H1 (cell line): ENCODE results near the gene ADARB2. TPM values are rescaled to one million over a fixed set of nuclear protein-coding genes. Genes with fewer than 3 reads are reported as not detected.

ENCODE experiments used
- CTCF ChIA-PET: fragments of 300-600 bp; sonication (Branson Sonifier 250); formaldehyde crosslinking; loops from one replicate; lab custom pipeline; 2021; ENCODE audit not compliant: partially characterized antibody; lab: Charles Lee
- POLR2A ChIA-PET: fragments of 300-600 bp; sonication (Branson Sonifier 250); formaldehyde crosslinking; loops from one replicate; lab custom pipeline; 2021; ENCODE audit warnings: inconsistent platforms; ENCODE audit not compliant: partially characterized antibody; lab: Charles Lee
- DNase-seq, 2 experiments: peaks; one replicate each; pipeline versions ENCODE4 v3.0.0 to v3.0.0-alpha.2; 2010 to 2022; ENCODE audit warnings: low spot score in 2 of 2, low read depth in 1 of 2, mixed read lengths in 1 of 2
- FAIRE-seq: peaks from 2 replicates; lab custom pipeline; 2011; peaks lifted over from hg19 to GRCh38; lab: Jason Lieb, UNC
- H2AFZ ChIP-seq: 2 replicates; pipeline ENCODE4 v1.8.1; 2012; ENCODE audit warnings: low read length, inconsistent platforms
- H2AK5ac ChIP-seq: 2 replicates; pipeline ENCODE4 v1.6.1; 2013; ENCODE audit warnings: low read depth, low read length
- H2BK120ac ChIP-seq: replicated peaks from 2 replicates; pipeline ENCODE3; 2013; ENCODE audit warnings: low read depth, low read length, inconsistent platforms
- H2BK12ac ChIP-seq: 2 replicates; pipeline ENCODE4 v1.6.1; 2013; ENCODE audit warnings: low read depth, low read length
- H2BK15ac ChIP-seq: 2 replicates; pipeline ENCODE4 v1.6.1; 2013; ENCODE audit warnings: low read length
- H2BK20ac ChIP-seq: 2 replicates; pipeline ENCODE4 v1.6.1; 2013; ENCODE audit warnings: low read length
- H2BK5ac ChIP-seq: 2 replicates; pipeline ENCODE4 v1.6.1; 2013; ENCODE audit warnings: low read depth, low read length
- H3K14ac ChIP-seq: 2 replicates; pipeline ENCODE4 v1.6.1; 2013; ENCODE audit warnings: inconsistent platforms; ENCODE audit not compliant: insufficient read length
- H3K18ac ChIP-seq: 2 replicates; pipeline ENCODE4 v1.6.1; 2013; ENCODE audit warnings: low read length; ENCODE audit errors: extremely low read depth
- H3K23ac ChIP-seq: 2 replicates; pipeline ENCODE4 v1.6.1; 2013; ENCODE audit warnings: inconsistent platforms; ENCODE audit not compliant: insufficient read length
- H3K23me2 ChIP-seq: 2 replicates; pipeline ENCODE4 v1.6.1; 2013; ENCODE audit warnings: low read depth, low read length
- H3K27ac ChIP-seq: 2 replicates; pipeline ENCODE4 v1.6.1; 2011; ENCODE audit warnings: low read depth, low read length, inconsistent platforms
- H3K27me3 ChIP-seq, 4 experiments: replicated peaks in 1 of 4; 1 replicate in 1 of 4; 2 replicates in 3 of 4; pipeline versions ENCODE4 v1.6.1 to v1.8.1; 2011 to 2013; ENCODE audit warnings: low read length in 3 of 4, mild to moderate bottlenecking in 3 of 4, inconsistent platforms in 2 of 4, mixed read lengths in 2 of 4, moderate library complexity in 1 of 4; ENCODE audit not compliant: control insufficient read depth in 3 of 4, insufficient read depth in 3 of 4; ENCODE audit errors: extremely low read depth in 1 of 4
- H3K36me3 ChIP-seq, 4 experiments: 2 replicates each; pipeline versions ENCODE4 v1.6.1 to v1.8.1; 2011 to 2013; ENCODE audit warnings: mild to moderate bottlenecking in 4 of 4, low read length in 3 of 4, moderate library complexity in 2 of 4, control low read depth in 1 of 4, inconsistent platforms in 1 of 4; ENCODE audit not compliant: insufficient read depth in 4 of 4, control insufficient read depth in 2 of 4
- H3K4ac ChIP-seq: replicated peaks from 2 replicates; pipeline ENCODE3; 2013; ENCODE audit warnings: low read length, low read depth, mixed read lengths, inconsistent platforms; ENCODE audit not compliant: insufficient read length
- H3K4me1 ChIP-seq, 4 experiments: replicated peaks in 1 of 4; 1 replicate in 1 of 4; 2 replicates in 3 of 4; pipeline versions ENCODE4 v1.6.1 to v1.8.1; 2011 to 2013; ENCODE audit warnings: low read length in 3 of 4, inconsistent platforms in 2 of 4, mixed read lengths in 1 of 4; ENCODE audit not compliant: insufficient read depth in 4 of 4, control insufficient read depth in 3 of 4
- H3K4me2 ChIP-seq, 2 experiments: 2 replicates each; pipeline versions ENCODE4 v1.6.1 to v1.8.1; 2011 to 2013; ENCODE audit warnings: low read depth in 2 of 2, low read length in 2 of 2, control low read depth in 1 of 2, inconsistent platforms in 1 of 2, mild to moderate bottlenecking in 1 of 2; ENCODE audit not compliant: insufficient read depth in 1 of 2
- H3K4me3 ChIP-seq, 4 experiments: fragments of 200-600, 300-600 bp in 1 of 4; sonication (generic), shearing (Covaris generic), sonication (Bioruptor Twin) in 1 of 4; 2 replicates each; pipeline versions ENCODE4 v1.5.1 to v1.8.1; 2011 to 2016; ENCODE audit warnings: low read length in 4 of 4, low read depth in 3 of 4, control low read depth in 2 of 4, inconsistent platforms in 2 of 4, mild to moderate bottlenecking in 2 of 4, mixed read lengths in 1 of 4, moderate library complexity in 1 of 4; ENCODE audit not compliant: insufficient read depth in 2 of 4; ENCODE audit errors: extremely low read depth in 1 of 4
- H3K56ac ChIP-seq: replicated peaks from 2 replicates; pipeline ENCODE3; 2013; ENCODE audit warnings: low read depth, mild to moderate bottlenecking, mixed read lengths, low read length, inconsistent platforms; ENCODE audit not compliant: insufficient read length
- H3K79me1 ChIP-seq: 2 replicates; pipeline ENCODE4 v1.6.1; 2013; ENCODE audit warnings: low read depth, low read length, control low read depth
- H3K79me2 ChIP-seq, 2 experiments: 2 replicates each; pipeline versions ENCODE4 v1.6.1 to v1.8.1; 2012 to 2013; ENCODE audit warnings: low read length in 2 of 2, mild to moderate bottlenecking in 2 of 2, inconsistent platforms in 1 of 2; ENCODE audit not compliant: insufficient read depth in 2 of 2, control insufficient read depth in 1 of 2
- H3K9ac ChIP-seq, 4 experiments: replicated peaks in 1 of 4; 1 replicate in 1 of 4; 2 replicates in 3 of 4; pipeline versions ENCODE4 v1.6.1 to v1.8.1; 2011 to 2013; ENCODE audit warnings: low read depth in 3 of 4, low read length in 3 of 4, control low read depth in 2 of 4, mild to moderate bottlenecking in 2 of 4, moderate library complexity in 2 of 4, inconsistent platforms in 1 of 4; ENCODE audit errors: extremely low read depth in 1 of 4
- H3K9me3 ChIP-seq, 2 experiments: 2 replicates each; pipeline versions ENCODE4 v1.6.1 to v1.8.1; 2012 to 2013; ENCODE audit warnings: mild to moderate bottlenecking in 2 of 2, moderate library complexity in 2 of 2, control low read depth in 1 of 2, inconsistent platforms in 1 of 2, low read depth in 1 of 2, low read length in 1 of 2, mixed read lengths in 1 of 2; ENCODE audit not compliant: insufficient read depth in 2 of 2
- H4K20me1 ChIP-seq, 2 experiments: replicated peaks in 1 of 2; 2 replicates each; pipeline versions ENCODE3 to v1.8.1; 2011 to 2013; ENCODE audit warnings: inconsistent platforms in 2 of 2, low read length in 2 of 2, mild to moderate bottlenecking in 1 of 2; ENCODE audit not compliant: insufficient read depth in 2 of 2, control insufficient read depth in 1 of 2
- H4K5ac ChIP-seq: 2 replicates; pipeline ENCODE4 v1.6.1; 2013; ENCODE audit warnings: low read length, low read depth, mixed read lengths, inconsistent platforms; ENCODE audit not compliant: insufficient read length
- H4K8ac ChIP-seq: 2 replicates; pipeline ENCODE4 v1.8.0; 2013; ENCODE audit warnings: mild to moderate bottlenecking, moderate library complexity, low read length, inconsistent platforms; ENCODE audit not compliant: insufficient read depth; ENCODE audit errors: extremely low read depth
- H4K91ac ChIP-seq: replicated peaks from 2 replicates; pipeline ENCODE3; 2013; ENCODE audit warnings: low read length, mixed read lengths, inconsistent platforms; ENCODE audit not compliant: insufficient read length
- ATF3 ChIP-seq: IDR thresholded peaks from 2 replicates; pipeline ENCODE4 v1.6.1; 2011; ENCODE audit warnings: low read depth, mild to moderate bottlenecking, low read length; ENCODE audit not compliant: insufficient read depth
- BACH1 ChIP-seq: IDR thresholded peaks from 2 replicates; pipeline ENCODE4 v1.6.1; 2012; ENCODE audit warnings: low read length, improper control_type of control experiment
- CHD2 ChIP-seq: IDR thresholded peaks from 2 replicates; pipeline ENCODE4 v1.6.1; 2012; ENCODE audit warnings: low read length, improper control_type of control experiment
- E2F6 ChIP-seq: IDR thresholded peaks from 2 replicates; pipeline ENCODE4 v1.6.1; 2012; ENCODE audit warnings: inconsistent platforms
- EP300 ChIP-seq, 2 experiments: IDR thresholded peaks; 1 replicate in 1 of 2; 2 replicates in 1 of 2; pipeline ENCODE4 v1.6.1; 2011 to 2012; ENCODE audit warnings: low read depth in 2 of 2, low read length in 2 of 2, mild to moderate bottlenecking in 2 of 2, borderline replicate concordance in 1 of 2, inconsistent platforms in 1 of 2, moderate library complexity in 1 of 2
- GTF2F1 ChIP-seq: IDR thresholded peaks from 2 replicates; pipeline ENCODE4 v1.6.1; 2012; ENCODE audit warnings: low read depth, low read length, improper control_type of control experiment, borderline replicate concordance
- POLR2A ChIP-seq, 2 experiments: IDR thresholded peaks; 1 replicate in 1 of 2; 2 replicates in 1 of 2; pipeline ENCODE4 v1.6.1; 2011; ENCODE audit warnings: low read depth in 2 of 2, low read length in 2 of 2, mild to moderate bottlenecking in 2 of 2; ENCODE audit errors: control extremely low read depth in 1 of 2
- RFX5 ChIP-seq: IDR thresholded peaks from 2 replicates; pipeline ENCODE4 v1.6.1; 2011; ENCODE audit warnings: low read depth, low read length, improper control_type of control experiment, borderline replicate concordance
- SIRT6 ChIP-seq: IDR thresholded peaks from one replicate; pipeline ENCODE4 v1.7.1; 2012; ENCODE audit warnings: low read length, inconsistent platforms
- SIX5 ChIP-seq: IDR thresholded peaks from 2 replicates; pipeline ENCODE4 v1.6.1; 2011; ENCODE audit warnings: mild to moderate bottlenecking, low read depth, low read length
- SP1 ChIP-seq: IDR thresholded peaks from 2 replicates; pipeline ENCODE4 v1.6.1; 2011; ENCODE audit warnings: low read depth, low read length
- SRF ChIP-seq: IDR thresholded peaks from 2 replicates; pipeline ENCODE4 v1.6.1; 2011; ENCODE audit warnings: mild to moderate bottlenecking, low read depth, low read length, moderate library complexity
- TAF1 ChIP-seq: IDR thresholded peaks from 2 replicates; pipeline ENCODE4 v1.6.1; 2011; ENCODE audit warnings: mild to moderate bottlenecking, low read depth, low read length
- TEAD4 ChIP-seq: IDR thresholded peaks from 2 replicates; pipeline ENCODE4 v1.6.1; 2012; ENCODE audit warnings: low read depth, low read length, inconsistent platforms, mixed read lengths
- ZNF274 ChIP-seq: IDR thresholded peaks from 2 replicates; pipeline ENCODE4 v1.7.0; 2012; ENCODE audit warnings: low read length, borderline replicate concordance; ENCODE audit errors: extremely low read depth
- WGBS, 2 experiments: shearing (Covaris generic) in 1 of 2; methylation state at CpG; one replicate each; pipeline versions ENCODE4 v1.1.6 to v1.1.7; 2013 to 2015; ENCODE audit warnings: low lambda C conversion rate in 2 of 2, mixed read lengths in 2 of 2, inconsistent platforms in 1 of 2, low coverage in 1 of 2, missing lambda C conversion rate in 1 of 2; ENCODE audit not compliant: insufficient replicate concordance in 2 of 2, insufficient coverage in 1 of 2, insufficient read length in 1 of 2; ENCODE audit errors: extremely low coverage in 1 of 2, missing lambda C conversion rate in 1 of 2; 5-methylcytosine and 5-hydroxymethylcytosine counted together
- polyA plus RNA-seq, 7 experiments: library from polyadenylated mRNA; depleted of rRNA in 3 of 7; stranded (reverse) in 5 of 7; unstranded in 2 of 7; fragments of >200 nt in 5 of 7; fragments of 200-250 nt in 2 of 7; gene quantifications; 1 replicate in 5 of 7; 2 replicates in 1 of 7; 4 replicates in 1 of 7; pipeline versions ENCODE4 v1.2.1 to v1.2.3, GENCODE V29; 2011 to 2013; ENCODE audit warnings: missing spikeins in 2 of 7, mixed read lengths in 2 of 7
- total RNA-seq: library from RNA; stranded (reverse); fragmentation: NEBNext Ultra II Directional; extraction: Animal tissue kit (Norgen Biotek cat#: 25700); gene quantifications from 2 replicates; pipeline ENCODE4 v1.2.1, GENCODE V29; 2021

ADARB2 gene
- total and polyA plus RNA-seq, 2 of the 8 experiments (the other 6 are each of a cell fraction or from before 2014, with no cell fraction given), result 2.2 to 2.8 TPM

GRCh38 chr10:1626835-1627234 is 110.5 kb downstream of the ADARB2 start:
- Histone ChIP-seq H2BK20ac (no peak overlapping the region), H4K5ac (no peak overlapping the region), H2AK5ac (no peak overlapping the region), H3K27ac (no peak overlapping the region), H3K18ac (no peak overlapping the region), H4K20me1 (peaks cover 0 to 3% of the 10 kb centered on the region in 2 experiments), H4K91ac (no peak overlapping the region), H3K79me2 (no peaks in the 10 kb centered on the region), H3K4me3 (no peak overlapping the region), H3K36me3 (no peaks in the 10 kb centered on the region), H3K4me2 (no peak overlapping the region), H3K27me3 (no peaks in the 10 kb centered on the region), H2AFZ (no peak overlapping the region), H3K4me1 (peaks cover 3 to 7% (median 5%) of the 10 kb centered on the region in 4 experiments; a peak in 5 of 7 replicates), H2BK15ac (no peak overlapping the region), H3K23me2 (no peaks in the 10 kb centered on the region), H2BK5ac (no peak overlapping the region), H4K8ac (no peak overlapping the region), H2BK12ac (no peak overlapping the region), H2BK120ac (no peak overlapping the region), H3K56ac (no peak overlapping the region), H3K23ac (no peak overlapping the region), H3K79me1 (no peaks in the 10 kb centered on the region), H3K4ac (no peak overlapping the region), H3K14ac (no peak overlapping the region), H3K9ac (no peak overlapping the region), H3K9me3 (no peaks in the 10 kb centered on the region)
- DNase-seq (no peak), FAIRE-seq (no peak)
- 93% methylated on average over 16 of the region's 16 CpGs; no CpG with 5 or more reads in 1 of the 2 experiments for WGBS, 2 experiments
- POLR2A ChIA-PET, result no interaction called here
- CTCF ChIA-PET, result interaction anchor here (0.6 to 0.8 kb wide), 2 partner anchors 27 to 533 kb away, joined by 3 to 4 read pairs; no protein-coding TSS in a partner anchor
- TF ChIP-seq ZNF274, result no peak
- no peak for TF ChIP-seq CHD2
- TF ChIP-seq EP300 (IDR thresholded peaks at IDR 0.05; ENCODE audit: borderline replicate concordance in 1 of 2, low read depth in 2 of 2, low read length in 2 of 2), result no peak
- no peak for TF ChIP-seq TEAD4
- no peak for TF ChIP-seq BACH1
- no peak for TF ChIP-seq ATF3
- no peak for TF ChIP-seq POLR2A (IDR thresholded peaks at IDR 0.05; ENCODE audit: control extremely low read depth in 1 of 2, low read depth in 2 of 2, low read length in 2 of 2)
- no peak for TF ChIP-seq SP1
- TF ChIP-seq RFX5, result no peak
- no peak for TF ChIP-seq SIX5
- TF ChIP-seq SRF, result no peak
- no peak for TF ChIP-seq E2F6
- no peak for TF ChIP-seq TAF1
- TF ChIP-seq GTF2F1, result no peak
- TF ChIP-seq SIRT6, result no peak
